Esophagus squamous epithelium (tissue), 5 donors: ENCODE results near the gene ABHD17A. TPM values are rescaled to one million over a fixed set of nuclear protein-coding genes. Genes with fewer than 3 reads are reported as not detected.

Source experiments
- DNase-seq: peaks from one replicate; lab custom pipeline; 2025; lab: John Stamatoyannopoulos, UW
- H3K27ac ChIP-seq, 4 donors: fragments of 200-600 bp; sonication (generic); one replicate each; pipeline ENCODE4 v1.5.1; 2016 to 2019; ENCODE audit warnings: mild to moderate bottlenecking in 1 of 4
- H3K27me3 ChIP-seq, 4 donors: fragments of 200-600 bp; sonication (generic); 1 replicate in 3 of 4; 2 replicates in 1 of 4; pipeline versions ENCODE4 v1.5.1 to v1.6.0; 2017 to 2021; ENCODE audit warnings: antibody characterized with exemption in 1 of 4
- H3K36me3 ChIP-seq, 3 donors: fragments of 200-600 bp; sonication (generic); one replicate each; pipeline ENCODE4 v1.5.1; 2016 to 2019
- H3K4me1 ChIP-seq, 3 donors: fragments of 200-600 bp; sonication (generic); one replicate each; pipeline ENCODE4 v1.5.1; 2017 to 2019
- H3K4me3 ChIP-seq, 4 donors: fragments of 200-600 bp; sonication (generic); 1 replicate in 3 of 4; 2 replicates in 1 of 4; pipeline ENCODE4 v1.5.1; 2016 to 2019; ENCODE audit warnings: mild to moderate bottlenecking in 2 of 4, moderate library complexity in 1 of 4
- H3K9me3 ChIP-seq, 3 donors: fragments of 200-600 bp; sonication (generic); one replicate each; pipeline ENCODE4 v1.5.1; 2016 to 2019
- CTCF ChIP-seq, 6 experiments: fragments of 450-650 bp in 4 of 6; fragments of 200-600 bp in 2 of 6; sonication (generic) in 2 of 6; IDR thresholded peaks; one replicate each; pipeline ENCODE4 v1.5.1; 2016 to 2019; ENCODE audit warnings: antibody characterized with exemption in 6 of 6, mild to moderate bottlenecking in 4 of 6, moderate library complexity in 4 of 6
- POLR2A ChIP-seq, 4 donors: fragments of 450-650 bp; IDR thresholded peaks; one replicate each; pipeline ENCODE4 v1.6.1; 2017; ENCODE audit warnings: antibody characterized with exemption in 4 of 4, mild to moderate bottlenecking in 4 of 4, moderate library complexity in 3 of 4
- WGBS, 2 donors: methylation state at CpG; one replicate each; pipeline ENCODE4 v1.1.5; 2018; 5-methylcytosine and 5-hydroxymethylcytosine counted together
- intact Hi-C: fragments of 100-400 bp; cut with DNase I; formaldehyde crosslinking; loops from one replicate; pipeline ENCODE4 v1.15.0; 2022
- total RNA-seq, 4 donors: library from RNA; depleted of rRNA; stranded (reverse); fragments of >200 nt; gene quantifications; one replicate each; pipeline ENCODE4 v1.1.0, GENCODE V29; 2016
- donor health status: DM: yes; HTN: yes; CAD: no.

The ABHD17A gene
- total RNA-seq, 4 donors from 2014 or later = 78.4 to 91.7 (median 82.9) TPM

DNA sequence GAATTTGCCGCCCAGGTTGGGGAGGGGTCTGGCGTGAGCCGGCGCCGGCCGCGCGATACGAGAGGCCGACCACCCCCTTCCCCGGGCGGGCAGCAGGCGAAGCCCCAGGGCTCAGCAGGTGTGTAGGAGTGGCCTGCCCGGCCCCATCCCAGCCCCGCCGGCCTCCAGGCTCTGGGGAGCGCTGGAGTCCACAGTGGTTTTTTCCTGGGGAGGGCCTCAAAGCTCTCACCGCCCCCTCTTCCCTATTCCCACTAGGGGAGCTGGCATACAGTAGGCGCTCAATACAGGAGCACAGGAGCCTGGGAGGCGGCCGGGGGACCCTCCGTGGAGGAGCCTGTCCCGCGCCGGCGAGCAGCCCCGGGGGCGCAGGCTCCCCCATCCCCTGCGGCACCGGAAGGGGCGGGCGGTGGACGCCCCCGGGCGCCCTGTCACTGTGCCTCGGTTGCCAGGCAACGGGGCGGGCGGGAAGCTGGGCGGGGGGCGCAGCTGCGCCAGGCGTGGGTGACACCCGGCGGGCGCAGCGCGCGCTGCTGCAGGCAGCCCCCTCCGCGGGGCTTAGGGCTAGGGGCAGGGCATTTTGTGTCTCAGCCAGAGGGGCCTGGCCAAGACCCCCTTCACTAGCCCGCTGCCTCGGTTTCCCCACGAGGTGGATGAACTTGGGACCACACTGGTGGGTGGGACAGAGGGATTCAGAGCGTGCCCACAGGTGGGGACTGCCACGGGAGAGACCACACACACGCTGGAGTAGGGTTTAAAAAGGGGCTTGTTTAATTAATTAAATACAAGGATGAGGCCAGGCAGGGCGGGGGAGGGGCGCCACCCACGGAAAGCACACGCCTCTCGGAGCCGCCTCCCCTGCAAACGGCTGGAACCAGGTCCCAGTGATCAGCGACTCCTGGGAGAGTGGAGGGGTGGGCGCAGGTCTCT is 33.4 kb downstream of the ABHD17A start:
- no peak overlapping the region for H3K4me3 ChIP-seq
- H3K36me3 ChIP-seq = peaks cover 0 to 7% (median 0%) of the 10 kb centered on the region in 3 donors
- TF ChIP-seq POLR2A (IDR thresholded peaks at IDR 0.05) = no peak
- TF ChIP-seq CTCF (IDR thresholded peaks at IDR 0.05) = no peak
- H3K4me1 ChIP-seq = peaks cover 50 to 78% (median 61%) of the 10 kb centered on the region in 3 donors
- peak overlapping the region in 3 of 4 donors; percentile 6 to 92 (median 27) for H3K27ac ChIP-seq
- intact Hi-C loops = no loop called here
- no peak for DNase-seq
- no peaks in the 10 kb centered on the region for H3K9me3 ChIP-seq
- WGBS, 2 donors = 25 to 38% methylated on average over 8 to 14 of the region's 66 CpGs
- no peaks in the 10 kb centered on the region for H3K27me3 ChIP-seq

- peaks cover 0 to 10% (median 0%) of the 10 kb centered on the region in 3 donors for H3K36me3 ChIP-seq
- H3K4me1 ChIP-seq = peaks cover 52 to 78% (median 61%) of the 10 kb centered on the region in 3 donors
- intact Hi-C loops = no loop called here
- no peak for DNase-seq
- no peaks in the 10 kb centered on the region for H3K27me3 ChIP-seq
- TF ChIP-seq POLR2A (IDR thresholded peaks at IDR 0.05) (no peak), CTCF (IDR thresholded peaks at IDR 0.05) (no peak)
- H3K4me3 ChIP-seq = no peak overlapping the region
- no peaks in the 10 kb centered on the region for H3K9me3 ChIP-seq
- 63 to 68% methylated on average over 24 to 26 of the region's 31 CpGs for WGBS, 2 donors
- no peak overlapping the region for H3K27ac ChIP-seq
Measured at GRCh38 chr19:1850809-1851653, 34.3 kb downstream of the ABHD17A start.

- WGBS, 2 donors = 71 to 80% methylated on average over 5 to 10 of the region's 10 CpGs
Measured at GRCh38 chr19:1849886-1850398, 35.4 kb downstream of the ABHD17A start.

GRCh38 chr19:1849132-1849474 is 36.2 kb downstream of the ABHD17A start:
- H3K27me3 ChIP-seq = no peaks in the 10 kb centered on the region
- TF ChIP-seq CTCF (IDR thresholded peaks at IDR 0.05) (no peak), POLR2A (IDR thresholded peaks at IDR 0.05) (no peak)
- no peak overlapping the region for H3K4me3 ChIP-seq
- peak overlapping the region; percentile 94 to 100 (median 98) for H3K27ac ChIP-seq
- peaks cover 55 to 78% (median 63%) of the 10 kb centered on the region in 3 donors for H3K4me1 ChIP-seq
- H3K36me3 ChIP-seq = peaks cover 0 to 21% (median 0%) of the 10 kb centered on the region in 3 donors
- no peak for DNase-seq
- 52 to 58% methylated on average over 5 of the region's 5 CpGs for WGBS, 2 donors
- no peaks in the 10 kb centered on the region for H3K9me3 ChIP-seq
- intact Hi-C loops = no loop called here

More at GRCh38 chr19:1849886-1850398, 35.4 kb downstream of the ABHD17A start:
- TF ChIP-seq POLR2A (IDR thresholded peaks at IDR 0.05) = no peak
- TF ChIP-seq CTCF (IDR thresholded peaks at IDR 0.05) = no peak
- Histone ChIP-seq H3K36me3 (peaks cover 0 to 21% (median 0%) of the 10 kb centered on the region in 3 donors), H3K27me3 (no peaks in the 10 kb centered on the region), H3K4me3 (no peak overlapping the region), H3K4me1 (peaks cover 55 to 78% (median 63%) of the 10 kb centered on the region in 3 donors), H3K27ac (no peak overlapping the region), H3K9me3 (no peaks in the 10 kb centered on the region)
- DNase-seq = no peak
- intact Hi-C loops = no loop called here
